Measurements from ENCODE around the gene MGAT3. TPM values are rescaled to one million over a fixed set of nuclear protein-coding genes. Genes with fewer than 3 reads are reported as not detected.

The MGAT3 gene
- total and polyA plus RNA-seq, 2 of the 13 experiments (the other 11 are each of a cell fraction or from before 2014, with no cell fraction given), result 0.11 to 0.15 TPM

DNA sequence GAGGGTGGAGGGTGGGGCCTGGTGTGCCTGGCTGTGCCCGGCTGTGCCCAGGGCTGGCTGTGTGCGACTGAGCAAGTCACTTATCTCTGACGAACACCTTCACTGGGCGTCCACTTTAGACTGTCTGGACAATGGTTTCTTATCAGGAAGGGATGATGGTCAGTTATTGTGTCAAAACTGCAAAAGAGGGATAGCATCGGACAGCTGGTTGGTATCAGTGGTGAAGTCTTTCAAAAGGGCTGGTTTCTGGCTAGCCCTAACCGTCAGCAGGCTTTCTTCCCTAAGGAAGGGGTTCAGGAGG lies 4.1 kb upstream of the MGAT3 start:
- ATAC-seq, result no peak

DNA sequence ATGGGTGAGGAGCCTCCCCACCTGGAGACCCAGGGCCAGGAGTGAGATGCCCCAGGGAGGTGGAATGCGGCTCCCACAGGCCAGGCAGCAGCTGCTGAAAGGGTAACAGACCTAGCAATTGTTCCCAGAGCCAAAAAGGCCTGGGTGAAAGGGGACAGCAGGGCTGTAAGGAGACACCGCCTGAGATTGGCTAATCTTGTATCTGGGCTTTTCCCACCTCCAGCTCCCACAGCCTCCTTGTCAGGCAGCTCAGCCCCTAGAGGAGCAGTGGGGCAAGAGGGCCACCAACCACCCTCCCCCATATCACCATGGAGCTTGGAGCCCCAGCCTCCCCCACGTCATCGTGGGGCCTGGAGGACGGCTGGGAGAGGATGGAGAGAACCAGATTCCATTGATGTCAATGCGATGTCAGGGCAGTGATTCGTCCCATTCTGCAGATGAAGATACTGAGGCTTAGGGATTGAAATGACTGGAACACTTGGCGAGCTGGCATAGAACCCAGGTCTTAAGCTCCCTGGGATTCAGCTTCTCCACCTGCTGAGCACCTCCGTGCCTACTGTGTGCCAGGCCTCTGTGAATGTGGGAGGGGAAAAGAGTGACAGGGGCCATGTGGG lies 2.9 kb upstream of the MGAT3 start:
- TF ChIP-seq, protein P1, sequence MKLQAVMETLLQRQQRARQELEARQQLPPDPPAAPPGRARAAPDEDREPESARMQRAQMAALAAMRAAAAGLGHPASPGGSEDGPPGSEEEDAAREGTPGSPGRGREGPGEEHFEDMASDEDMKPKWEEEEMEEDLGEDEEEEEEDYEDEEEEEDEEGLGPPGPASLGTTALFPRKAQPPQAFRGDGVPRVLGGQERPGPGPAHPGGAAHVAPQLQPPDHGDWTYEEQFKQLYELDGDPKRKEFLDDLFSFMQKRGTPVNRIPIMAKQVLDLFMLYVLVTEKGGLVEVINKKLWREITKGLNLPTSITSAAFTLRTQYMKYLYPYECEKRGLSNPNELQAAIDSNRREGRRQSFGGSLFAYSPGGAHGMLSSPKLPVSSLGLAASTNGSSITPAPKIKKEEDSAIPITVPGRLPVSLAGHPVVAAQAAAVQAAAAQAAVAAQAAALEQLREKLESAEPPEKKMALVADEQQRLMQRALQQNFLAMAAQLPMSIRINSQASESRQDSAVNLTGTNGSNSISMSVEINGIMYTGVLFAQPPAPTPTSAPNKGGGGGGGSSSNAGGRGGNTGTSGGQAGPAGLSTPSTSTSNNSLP (IDR thresholded peaks at IDR 0.05; ENCODE audit: low read depth, low read length), result no peak
- no peak for TF ChIP-seq KLF13 (CRISPR knock-in tag; IDR thresholded peaks at IDR 0.05)
- TF ChIP-seq HNRNPH1 (optimal IDR thresholded peaks at IDR 0.05; ENCODE audit: low read depth, low read length), result no peak
- 0 out of 2 replicates have a peak, but pooled peaks have one; percentile 15 for TF ChIP-seq ZMYM3 (CRISPR knock-in tag; IDR thresholded peaks at IDR 0.05)
- no peak for TF ChIP-seq NBN (conservative IDR thresholded peaks at IDR 0.05)
- peak; percentile 69 for TF ChIP-seq ZNF629 (CRISPR knock-in tag; conservative IDR thresholded peaks at IDR 0.05)
- intact Hi-C loops (cut with micrococcal nuclease; ENCODE audit: unreplicated experiment) (no loop called here), in situ Hi-C loops (cut with HindIII; ENCODE audit: extremely low pct_ligation_motif_present, low pct_unique_long_range_greater_than_20kb) (no loop called here)
- WGBS (ENCODE audit: low lambda C conversion rate), result 43% methylated on average over 5 of the region's 9 CpGs
- Histone ChIP-seq H3K9ac (ENCODE audit: insufficient read depth, low read depth, low read length) (no peak overlapping the region), H3K4me2 (ENCODE audit: low read depth, low read length) (no peak overlapping the region), H4K20me1 (ENCODE audit: insufficient read depth, low read length) (no peaks in the 10 kb centered on the region), H3K27ac (ENCODE audit: extremely low read length, insufficient read depth, low read length) (no peak overlapping the region), H3K9me3 (ENCODE audit: low read length) (no peaks in the 10 kb centered on the region), H3K36me3 (replicated peaks in 1 of 2; ENCODE audit: control insufficient read depth in 1 of 2, insufficient read depth in 2 of 2, low read length in 2 of 2) (no peaks in the 10 kb centered on the region), H2AFZ (ENCODE audit: low read length) (no peak overlapping the region), H3K79me2 (ENCODE audit: insufficient read depth, low read length) (no peaks in the 10 kb centered on the region), H3K4me3 (replicated peaks in 1 of 3; ENCODE audit: insufficient read depth in 1 of 3, low read depth in 2 of 3, low read length in 3 of 3) (no peak overlapping the region), H3K4me1 (ENCODE audit: insufficient read depth, low read length) (no peaks in the 10 kb centered on the region), H3K27me3 (ENCODE audit: control insufficient read depth in 1 of 2, insufficient read depth in 2 of 2, low read length in 2 of 2) (peaks cover 10 to 64% of the 10 kb centered on the region in 2 experiments; a peak in 4 of 5 replicates)
- ATAC-seq (no peak), FAIRE-seq (no peak), DNase-seq (ENCODE audit: low spot score) (no peak)
- CTCF ChIA-PET (ENCODE audit: low intra/inter-chr PET ratio, low total read pairs), result no interaction called here
- POLR2A ChIA-PET, result interaction anchor here (0.8 to 1.2 kb wide), 2 partner anchors 80 to 134 kb away, joined by 3 read pairs; partner anchors contain the start of gene RPL3
- no TSS peak for BruUV-seq (replicated peaks)

More for the DNA sequence above, 4.1 kb upstream of the MGAT3 start:
- FAIRE-seq (no peak), DNase-seq (ENCODE audit: low spot score) (no peak)
- TF ChIP-seq RNF2 (conservative IDR thresholded peaks at IDR 0.05; ENCODE audit: low read depth) (no peak), NRL (CRISPR knock-in tag; IDR thresholded peaks at IDR 0.05; ENCODE audit: borderline replicate concordance) (no peak), NPAS2 (CRISPR knock-in tag; IDR thresholded peaks at IDR 0.05; ENCODE audit: borderline replicate concordance) (no peak), ZNF891 (CRISPR knock-in tag; IDR thresholded peaks at IDR 0.05) (no peak), REL (CRISPR knock-in tag; conservative IDR thresholded peaks at IDR 0.05) (no peak), ZNF484 (CRISPR knock-in tag; IDR thresholded peaks at IDR 0.05; ENCODE audit: borderline replicate concordance, low read depth) (no peak), ATM (IDR thresholded peaks at IDR 0.05; ENCODE audit: borderline replicate concordance) (no peak)
- TF ChIP-seq, protein P2, sequence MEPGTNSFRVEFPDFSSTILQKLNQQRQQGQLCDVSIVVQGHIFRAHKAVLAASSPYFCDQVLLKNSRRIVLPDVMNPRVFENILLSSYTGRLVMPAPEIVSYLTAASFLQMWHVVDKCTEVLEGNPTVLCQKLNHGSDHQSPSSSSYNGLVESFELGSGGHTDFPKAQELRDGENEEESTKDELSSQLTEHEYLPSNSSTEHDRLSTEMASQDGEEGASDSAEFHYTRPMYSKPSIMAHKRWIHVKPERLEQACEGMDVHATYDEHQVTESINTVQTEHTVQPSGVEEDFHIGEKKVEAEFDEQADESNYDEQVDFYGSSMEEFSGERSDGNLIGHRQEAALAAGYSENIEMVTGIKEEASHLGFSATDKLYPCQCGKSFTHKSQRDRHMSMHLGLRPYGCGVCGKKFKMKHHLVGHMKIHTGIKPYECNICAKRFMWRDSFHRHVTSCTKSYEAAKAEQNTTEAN (CRISPR knock-in tag; conservative IDR thresholded peaks at IDR 0.05), result no peak
- 28% methylated on average over 3 of the region's 6 CpGs for WGBS (ENCODE audit: low lambda C conversion rate)
- ChIA-PET CTCF (ENCODE audit: low intra/inter-chr PET ratio, low total read pairs) (no interaction called here), POLR2A (no interaction called here)
- no TSS peak for BruUV-seq (replicated peaks)
- intact Hi-C loops (cut with micrococcal nuclease; ENCODE audit: unreplicated experiment), result no loop called here
- Histone ChIP-seq H3K79me2 (ENCODE audit: insufficient read depth, low read length) (no peaks in the 10 kb centered on the region), H3K27me3 (ENCODE audit: control insufficient read depth in 1 of 2, insufficient read depth in 2 of 2, low read length in 2 of 2) (peaks cover 5 to 64% of the 10 kb centered on the region in 2 experiments; a peak in 4 of 5 replicates), H3K27ac (ENCODE audit: extremely low read length, insufficient read depth, low read length) (no peak overlapping the region), H2AFZ (ENCODE audit: low read length) (no peak overlapping the region), H3K9me3 (ENCODE audit: low read length) (no peaks in the 10 kb centered on the region), H3K9ac (ENCODE audit: insufficient read depth, low read depth, low read length) (no peak overlapping the region), H4K20me1 (ENCODE audit: insufficient read depth, low read length) (no peaks in the 10 kb centered on the region), H3K4me1 (ENCODE audit: insufficient read depth, low read length) (peaks cover 11% of the 10 kb centered on the region), H3K4me3 (replicated peaks in 1 of 3; ENCODE audit: insufficient read depth in 1 of 3, low read depth in 2 of 3, low read length in 3 of 3) (no peak overlapping the region), H3K4me2 (ENCODE audit: low read depth, low read length) (no peak overlapping the region), H3K36me3 (replicated peaks in 1 of 2; ENCODE audit: control insufficient read depth in 1 of 2, insufficient read depth in 2 of 2, low read length in 2 of 2) (no peaks in the 10 kb centered on the region)
- in situ Hi-C loops (cut with HindIII; ENCODE audit: extremely low pct_ligation_motif_present, low pct_unique_long_range_greater_than_20kb), result no loop called here
